D721Med (cell line): ENCODE results near the gene IGSF23.
A peak's percentile ranks its signal among the peaks of the same experiment; 100 is the strongest.

Source experiments
- DNase-seq: peaks from one replicate; pipeline ENCODE4 v3.0.0; 2011; ENCODE audit warnings: low spot score; ENCODE audit not compliant: insufficient read length
- FAIRE-seq: peaks from 2 replicates; lab custom pipeline; 2011; peaks lifted over from hg19 to GRCh38; lab: Jason Lieb, UNC
- TF ChIP-seq, protein P1 (sequence below): IDR thresholded peaks from 2 replicates; pipeline ENCODE4 v1.5.1; 2012; ENCODE audit warnings: mild to moderate bottlenecking, control low read depth; ENCODE audit not compliant: insufficient read depth; ENCODE audit errors: missing control alignments

Gene IGSF23

DNA sequence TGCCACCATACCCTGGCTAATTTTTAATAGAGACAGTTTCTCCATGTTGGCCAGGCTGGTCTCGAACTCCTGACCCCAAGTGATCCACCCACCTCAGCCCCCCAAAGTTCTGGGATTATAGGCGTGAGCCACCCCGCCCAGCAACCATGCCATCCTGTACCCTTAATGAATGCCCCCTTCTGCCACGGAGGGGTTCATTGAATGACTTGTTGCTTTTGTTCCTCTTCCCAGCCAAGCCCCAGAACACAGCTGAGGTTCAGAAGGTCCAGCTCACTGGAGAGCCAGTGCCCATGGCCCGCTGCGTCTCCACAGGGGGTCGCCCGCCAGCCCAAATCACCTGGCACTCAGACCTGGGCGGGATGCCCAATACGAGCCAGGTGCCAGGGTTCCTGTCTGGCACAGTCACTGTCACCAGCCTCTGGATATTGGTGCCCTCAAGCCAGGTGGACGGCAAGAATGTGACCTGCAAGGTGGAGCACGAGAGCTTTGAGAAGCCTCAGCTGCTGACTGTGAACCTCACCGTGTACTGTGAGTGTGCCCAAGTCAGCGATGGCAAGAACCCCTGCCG is 36.3 kb downstream of the IGSF23 start:
- TF ChIP-seq, protein P1, sequence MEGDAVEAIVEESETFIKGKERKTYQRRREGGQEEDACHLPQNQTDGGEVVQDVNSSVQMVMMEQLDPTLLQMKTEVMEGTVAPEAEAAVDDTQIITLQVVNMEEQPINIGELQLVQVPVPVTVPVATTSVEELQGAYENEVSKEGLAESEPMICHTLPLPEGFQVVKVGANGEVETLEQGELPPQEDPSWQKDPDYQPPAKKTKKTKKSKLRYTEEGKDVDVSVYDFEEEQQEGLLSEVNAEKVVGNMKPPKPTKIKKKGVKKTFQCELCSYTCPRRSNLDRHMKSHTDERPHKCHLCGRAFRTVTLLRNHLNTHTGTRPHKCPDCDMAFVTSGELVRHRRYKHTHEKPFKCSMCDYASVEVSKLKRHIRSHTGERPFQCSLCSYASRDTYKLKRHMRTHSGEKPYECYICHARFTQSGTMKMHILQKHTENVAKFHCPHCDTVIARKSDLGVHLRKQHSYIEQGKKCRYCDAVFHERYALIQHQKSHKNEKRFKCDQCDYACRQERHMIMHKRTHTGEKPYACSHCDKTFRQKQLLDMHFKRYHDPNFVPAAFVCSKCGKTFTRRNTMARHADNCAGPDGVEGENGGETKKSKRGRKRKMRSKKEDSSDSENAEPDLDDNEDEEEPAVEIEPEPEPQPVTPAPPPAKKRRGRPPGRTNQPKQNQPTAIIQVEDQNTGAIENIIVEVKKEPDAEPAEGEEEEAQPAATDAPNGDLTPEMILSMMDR: no peak
- DNase-seq: no peak
- FAIRE-seq: no peak

DNA sequence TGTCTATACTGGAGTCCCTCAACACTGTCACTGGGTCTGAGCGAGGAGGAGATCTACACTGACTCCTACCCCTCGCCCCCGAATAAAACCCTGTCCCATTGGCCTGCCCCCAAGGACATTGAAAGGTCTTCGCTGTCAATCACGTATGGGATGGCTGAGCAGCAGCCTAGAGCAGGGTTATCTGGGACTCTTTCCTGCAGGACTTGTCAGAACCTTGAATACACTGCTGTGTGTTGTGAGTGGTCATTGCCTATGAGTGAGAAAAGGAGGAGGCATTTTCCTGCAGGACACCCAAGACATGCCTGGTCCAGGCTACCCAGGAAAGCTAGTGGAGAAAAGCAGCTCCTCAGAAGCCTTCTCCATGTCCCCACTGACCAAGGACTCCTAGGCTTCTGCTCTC is 40.0 kb downstream of the IGSF23 start:
- TF ChIP-seq, protein P1: no peak
- no peak for FAIRE-seq
- DNase-seq: no peak

DNA sequence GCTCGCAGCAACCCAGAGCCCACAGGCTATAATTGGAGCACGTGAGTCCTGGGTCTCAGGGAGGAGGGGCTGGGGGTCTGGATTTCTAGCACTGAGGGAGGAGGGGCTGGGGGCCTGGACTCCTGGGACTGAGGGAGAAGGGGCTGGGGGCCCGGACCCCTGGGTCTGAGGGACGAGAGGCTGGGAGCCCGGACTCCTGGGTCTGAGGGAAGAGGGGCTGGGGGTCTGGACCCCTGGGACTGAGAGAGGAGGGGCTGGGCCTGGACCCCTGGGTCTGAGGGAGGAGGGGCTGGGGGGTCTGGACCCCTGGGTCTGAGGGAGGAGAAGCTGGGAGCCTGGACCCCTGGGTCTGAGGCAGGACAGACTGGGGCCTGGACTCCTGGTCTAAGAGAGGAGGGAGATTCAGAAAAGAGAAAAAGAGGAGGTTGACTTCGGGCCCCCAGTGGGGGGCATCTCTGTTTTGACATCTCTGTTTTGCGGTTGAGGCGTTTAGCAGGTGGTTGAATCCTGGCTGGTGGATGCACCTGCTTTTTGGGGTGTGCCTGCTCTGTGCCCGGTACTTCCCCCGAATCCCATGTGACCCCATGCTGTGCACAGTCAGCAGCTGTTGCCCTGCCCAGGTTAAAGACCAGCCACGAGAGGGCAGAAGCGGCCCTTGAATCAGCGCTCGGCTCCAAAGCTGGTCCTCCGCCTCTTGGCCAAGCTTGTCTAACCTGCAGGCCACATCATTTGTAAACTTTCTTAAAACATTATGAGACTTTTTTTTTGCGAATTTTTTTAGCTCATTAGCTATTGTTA is 40.8 kb downstream of the IGSF23 start:
- no peak for FAIRE-seq
- no peak for DNase-seq
- TF ChIP-seq, protein P1: peak; percentile 27

DNA sequence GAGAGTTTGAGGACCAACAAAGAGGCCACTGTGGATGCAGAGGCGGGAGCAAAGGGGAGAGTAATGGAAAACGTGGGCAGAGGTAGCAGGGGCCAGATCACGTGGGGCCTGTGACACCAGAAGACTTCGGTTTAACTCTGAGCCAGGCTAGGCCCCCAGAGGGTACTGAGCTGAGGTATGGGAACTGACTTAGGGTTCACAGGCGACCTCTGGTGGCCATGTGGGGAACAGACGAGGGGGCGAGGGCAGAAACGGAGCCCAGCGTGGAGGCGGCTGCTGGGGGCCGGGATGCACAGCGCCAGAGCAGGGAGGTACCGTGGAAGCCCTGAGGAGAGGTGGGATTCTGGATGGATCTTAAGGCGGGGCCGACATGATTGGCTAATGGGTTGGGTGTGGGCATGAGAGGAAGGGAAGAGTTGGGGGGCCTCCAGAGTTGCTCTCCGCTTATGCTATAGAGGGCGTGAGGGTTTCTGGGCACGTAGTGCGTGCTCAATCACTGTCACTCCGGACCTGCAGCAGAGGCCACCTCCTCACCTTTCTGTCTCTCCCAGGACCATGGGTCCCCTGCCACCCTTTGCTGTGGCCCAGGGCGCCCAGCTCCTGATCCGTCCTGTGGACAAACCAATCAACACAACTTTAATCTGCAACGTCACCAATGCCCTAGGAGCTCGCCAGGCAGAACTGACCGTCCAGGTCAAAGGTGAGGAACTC is 44.0 kb downstream of the IGSF23 start:
- TF ChIP-seq, protein P1: peak; percentile 66
- no peak for FAIRE-seq
- peak; percentile 74 for DNase-seq

DNA sequence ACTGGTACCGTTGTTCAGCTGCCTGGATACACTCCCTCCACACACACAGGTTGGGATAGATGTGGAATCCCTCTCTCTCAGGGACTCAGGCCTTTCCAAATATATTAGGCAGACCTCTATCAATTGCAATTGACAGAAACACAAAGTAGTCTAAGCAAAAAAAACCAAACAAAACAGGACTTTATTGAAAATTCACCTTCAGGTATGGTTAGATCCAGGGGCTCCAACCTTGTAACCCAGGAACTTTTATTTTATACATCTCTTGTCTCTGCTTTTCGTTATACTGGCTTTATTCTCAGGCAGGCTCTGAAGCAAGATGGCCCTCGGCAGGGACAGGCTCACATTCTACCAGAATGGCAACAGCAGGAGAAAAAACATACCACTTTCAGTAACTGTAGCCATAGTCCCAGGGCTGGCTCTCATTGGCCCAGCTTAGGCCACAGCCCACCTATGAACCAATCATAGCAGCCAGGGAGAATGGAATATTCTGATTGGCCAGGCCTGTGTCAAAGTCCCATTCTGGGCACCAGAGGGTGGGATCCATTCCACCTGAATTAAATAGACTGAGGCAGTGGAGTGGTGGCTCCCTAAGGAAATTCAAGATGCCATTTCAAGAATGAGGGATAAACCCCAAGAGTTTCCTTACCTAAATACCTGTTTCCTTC is 44.8 kb downstream of the IGSF23 start:
- FAIRE-seq (no peak), DNase-seq (no peak)
- TF ChIP-seq, protein P1: no peak

DNA sequence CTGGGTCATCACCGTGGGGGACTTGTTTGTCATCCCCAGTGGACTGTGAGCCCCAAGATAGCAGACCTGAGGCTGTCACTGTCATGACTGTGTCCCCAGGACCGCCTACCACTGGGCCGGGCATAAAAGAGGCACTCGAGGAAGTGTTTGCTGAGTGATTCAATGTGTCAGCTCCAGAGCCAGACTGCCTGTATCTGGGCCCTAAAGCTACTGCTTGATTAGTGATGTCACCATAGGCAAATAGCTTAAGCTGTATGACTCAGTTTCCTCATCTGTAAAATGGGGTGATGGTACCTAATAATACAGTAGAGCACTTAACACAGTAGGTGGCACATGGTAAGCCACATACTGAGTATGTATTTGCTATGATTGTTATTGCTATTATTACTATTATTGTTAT is 46.7 kb downstream of the IGSF23 start:
- FAIRE-seq: no peak
- no peak for DNase-seq
- TF ChIP-seq, protein P1: no peak
